ENCODE results near the gene AIFM3. TPM values are rescaled to one million over a fixed set of nuclear protein-coding genes. Genes with fewer than 3 reads are reported as not detected.

AIFM3 gene
- total RNA-seq, 1 experiment from 2014 or later = 2.6 TPM

DNA sequence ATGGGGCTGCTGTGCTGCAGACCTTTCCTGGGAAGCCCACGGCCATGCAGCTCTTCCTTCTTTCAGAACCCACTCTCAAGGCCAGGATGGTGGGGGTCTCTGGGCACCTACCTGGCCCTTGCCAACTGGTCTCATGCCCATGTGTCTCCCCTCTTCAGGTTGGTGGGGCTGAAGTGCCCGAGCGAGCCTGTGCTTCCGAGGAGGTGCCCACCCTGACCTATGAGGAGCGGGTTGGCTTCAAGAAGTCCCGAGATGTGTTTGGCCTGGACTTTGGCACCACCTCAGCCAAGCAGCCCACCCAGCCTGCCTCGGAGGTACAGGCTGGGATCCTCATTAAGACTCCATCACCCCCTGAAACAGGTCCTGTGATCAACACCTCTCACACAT, 25.0 kb downstream of the AIFM3 start:
- Mint-ChIP-seq H3K36me3 (0 out of 2 replicates have a peak, but pooled peaks cover 3% of the 10 kb centered on the region), H3K4me1 (no peaks in the 10 kb centered on the region), H3K27ac (no peak overlapping the region), H3K4me3 (no peak overlapping the region), H3K27me3 (ENCODE audit: low read depth) (no peaks in the 10 kb centered on the region), H3K9me3 (no peaks in the 10 kb centered on the region)
- DNase-seq (ENCODE audit: low spot score) = no peak
- no peak for ATAC-seq
- TF ChIP-seq ZNF138 (CRISPR knock-in tag; conservative IDR thresholded peaks at IDR 0.05) (no peak), OVOL2 (CRISPR knock-in tag; IDR thresholded peaks at IDR 0.05; ENCODE audit: borderline replicate concordance) (no peak), HMGA2 (CRISPR knock-in tag; IDR thresholded peaks at IDR 0.05) (no peak), RORB (CRISPR knock-in tag; IDR thresholded peaks at IDR 0.05) (no peak), GTF2I (CRISPR knock-in tag; conservative IDR thresholded peaks at IDR 0.05) (no peak), JAZF1 (CRISPR knock-in tag; IDR thresholded peaks at IDR 0.05) (no peak), FOXK1 (CRISPR knock-in tag; IDR thresholded peaks at IDR 0.05) (no peak), ZNF396 (CRISPR knock-in tag; IDR thresholded peaks at IDR 0.05; ENCODE audit: borderline replicate concordance) (no peak)
- TF ChIP-seq, protein P1, sequence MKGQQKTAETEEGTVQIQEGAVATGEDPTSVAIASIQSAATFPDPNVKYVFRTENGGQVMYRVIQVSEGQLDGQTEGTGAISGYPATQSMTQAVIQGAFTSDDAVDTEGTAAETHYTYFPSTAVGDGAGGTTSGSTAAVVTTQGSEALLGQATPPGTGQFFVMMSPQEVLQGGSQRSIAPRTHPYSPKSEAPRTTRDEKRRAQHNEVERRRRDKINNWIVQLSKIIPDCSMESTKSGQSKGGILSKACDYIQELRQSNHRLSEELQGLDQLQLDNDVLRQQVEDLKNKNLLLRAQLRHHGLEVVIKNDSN (CRISPR knock-in tag; IDR thresholded peaks at IDR 0.05) = no peak
- TF ChIP-seq, protein P2, sequence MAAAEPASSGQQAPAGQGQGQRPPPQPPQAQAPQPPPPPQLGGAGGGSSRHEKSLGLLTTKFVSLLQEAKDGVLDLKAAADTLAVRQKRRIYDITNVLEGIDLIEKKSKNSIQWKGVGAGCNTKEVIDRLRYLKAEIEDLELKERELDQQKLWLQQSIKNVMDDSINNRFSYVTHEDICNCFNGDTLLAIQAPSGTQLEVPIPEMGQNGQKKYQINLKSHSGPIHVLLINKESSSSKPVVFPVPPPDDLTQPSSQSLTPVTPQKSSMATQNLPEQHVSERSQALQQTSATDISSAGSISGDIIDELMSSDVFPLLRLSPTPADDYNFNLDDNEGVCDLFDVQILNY (CRISPR knock-in tag; IDR thresholded peaks at IDR 0.05) = no peak
- ChIA-PET CTCF (interaction anchor here (0.5 to 1.7 kb wide), 3 partner anchors 29 to 234 kb away, joined by 3 to 5 read pairs (median 3); no protein-coding TSS in a partner anchor), POLR2A (no interaction called here)

DNA sequence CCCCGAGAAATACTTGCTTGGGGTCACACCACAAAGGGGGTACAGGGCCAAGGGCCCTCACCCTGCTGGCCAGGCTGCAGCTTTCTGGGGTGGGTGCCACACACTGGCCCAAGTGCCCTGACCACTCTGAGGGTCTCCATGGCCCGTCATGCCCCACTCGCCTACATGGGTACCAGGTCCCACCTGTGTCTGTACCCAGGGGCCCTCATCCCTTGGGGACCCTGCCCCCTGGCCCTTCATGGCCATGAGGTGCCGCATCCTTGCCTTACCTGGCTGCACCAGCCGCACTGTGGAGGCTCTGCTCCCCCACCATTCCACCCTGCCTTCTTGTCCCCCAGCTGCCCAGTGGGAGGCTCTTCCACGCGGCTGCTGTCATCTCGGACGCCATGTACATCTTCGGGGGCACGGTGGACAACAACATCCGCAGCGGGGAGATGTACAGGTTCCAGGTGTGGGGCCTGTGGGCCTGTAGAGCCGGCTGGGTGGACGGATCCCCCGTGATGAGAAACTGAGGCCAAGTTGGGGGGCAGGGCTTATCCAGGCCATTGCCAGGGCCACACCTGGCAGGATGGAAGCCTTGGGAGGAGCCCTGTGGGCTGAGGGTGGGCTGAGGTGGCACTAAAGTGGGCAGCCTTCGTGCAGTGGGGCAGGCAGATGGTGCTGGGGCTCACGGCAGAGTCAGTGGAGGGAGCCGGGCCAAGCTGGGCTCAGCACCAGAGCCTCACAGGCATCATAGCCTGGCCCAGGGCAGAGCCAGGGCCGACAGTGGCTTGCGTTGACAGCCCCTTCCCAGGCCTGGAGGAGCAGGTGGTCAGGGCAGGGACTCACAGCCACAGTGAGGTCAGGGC, 25.6 kb downstream of the AIFM3 start:
- no peak for ATAC-seq
- ChIA-PET CTCF (interaction anchor here (0.5 to 1.3 kb wide), 2 partner anchors 10 to 46 kb away, joined by 3 read pairs; partner anchors contain the start of gene LZTR1), POLR2A (no interaction called here)
- no peaks in the 10 kb centered on the region for H3K9me3 Mint-ChIP-seq
- no peaks in the 10 kb centered on the region for H3K4me1 Mint-ChIP-seq
- no peak overlapping the region for H3K4me3 Mint-ChIP-seq
- H3K36me3 Mint-ChIP-seq = 0 out of 2 replicates have a peak, but pooled peaks cover 2% of the 10 kb centered on the region
- no peaks in the 10 kb centered on the region for H3K27me3 Mint-ChIP-seq (ENCODE audit: low read depth)
- DNase-seq (ENCODE audit: low spot score) = no peak
- TF ChIP-seq, protein P3, sequence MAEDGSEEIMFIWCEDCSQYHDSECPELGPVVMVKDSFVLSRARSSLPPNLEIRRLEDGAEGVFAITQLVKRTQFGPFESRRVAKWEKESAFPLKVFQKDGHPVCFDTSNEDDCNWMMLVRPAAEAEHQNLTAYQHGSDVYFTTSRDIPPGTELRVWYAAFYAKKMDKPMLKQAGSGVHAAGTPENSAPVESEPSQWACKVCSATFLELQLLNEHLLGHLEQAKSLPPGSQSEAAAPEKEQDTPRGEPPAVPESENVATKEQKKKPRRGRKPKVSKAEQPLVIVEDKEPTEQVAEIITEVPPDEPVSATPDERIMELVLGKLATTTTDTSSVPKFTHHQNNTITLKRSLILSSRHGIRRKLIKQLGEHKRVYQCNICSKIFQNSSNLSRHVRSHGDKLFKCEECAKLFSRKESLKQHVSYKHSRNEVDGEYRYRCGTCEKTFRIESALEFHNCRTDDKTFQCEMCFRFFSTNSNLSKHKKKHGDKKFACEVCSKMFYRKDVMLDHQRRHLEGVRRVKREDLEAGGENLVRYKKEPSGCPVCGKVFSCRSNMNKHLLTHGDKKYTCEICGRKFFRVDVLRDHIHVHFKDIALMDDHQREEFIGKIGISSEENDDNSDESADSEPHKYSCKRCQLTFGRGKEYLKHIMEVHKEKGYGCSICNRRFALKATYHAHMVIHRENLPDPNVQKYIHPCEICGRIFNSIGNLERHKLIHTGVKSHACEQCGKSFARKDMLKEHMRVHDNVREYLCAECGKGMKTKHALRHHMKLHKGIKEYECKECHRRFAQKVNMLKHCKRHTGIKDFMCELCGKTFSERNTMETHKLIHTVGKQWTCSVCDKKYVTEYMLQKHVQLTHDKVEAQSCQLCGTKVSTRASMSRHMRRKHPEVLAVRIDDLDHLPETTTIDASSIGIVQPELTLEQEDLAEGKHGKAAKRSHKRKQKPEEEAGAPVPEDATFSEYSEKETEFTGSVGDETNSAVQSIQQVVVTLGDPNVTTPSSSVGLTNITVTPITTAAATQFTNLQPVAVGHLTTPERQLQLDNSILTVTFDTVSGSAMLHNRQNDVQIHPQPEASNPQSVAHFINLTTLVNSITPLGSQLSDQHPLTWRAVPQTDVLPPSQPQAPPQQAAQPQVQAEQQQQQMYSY (CRISPR knock-in tag; IDR thresholded peaks at IDR 0.05) = no peak
- no peak for TF ChIP-seq ZBTB21 (CRISPR knock-in tag; IDR thresholded peaks at IDR 0.05; ENCODE audit: borderline replicate concordance)
- TF ChIP-seq ZNF232 (CRISPR knock-in tag; IDR thresholded peaks at IDR 0.05) = no peak
- TF ChIP-seq, protein P4, sequence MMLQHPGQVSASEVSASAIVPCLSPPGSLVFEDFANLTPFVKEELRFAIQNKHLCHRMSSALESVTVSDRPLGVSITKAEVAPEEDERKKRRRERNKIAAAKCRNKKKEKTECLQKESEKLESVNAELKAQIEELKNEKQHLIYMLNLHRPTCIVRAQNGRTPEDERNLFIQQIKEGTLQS (CRISPR knock-in tag; conservative IDR thresholded peaks at IDR 0.05) = no peak
- TF ChIP-seq, protein P5, sequence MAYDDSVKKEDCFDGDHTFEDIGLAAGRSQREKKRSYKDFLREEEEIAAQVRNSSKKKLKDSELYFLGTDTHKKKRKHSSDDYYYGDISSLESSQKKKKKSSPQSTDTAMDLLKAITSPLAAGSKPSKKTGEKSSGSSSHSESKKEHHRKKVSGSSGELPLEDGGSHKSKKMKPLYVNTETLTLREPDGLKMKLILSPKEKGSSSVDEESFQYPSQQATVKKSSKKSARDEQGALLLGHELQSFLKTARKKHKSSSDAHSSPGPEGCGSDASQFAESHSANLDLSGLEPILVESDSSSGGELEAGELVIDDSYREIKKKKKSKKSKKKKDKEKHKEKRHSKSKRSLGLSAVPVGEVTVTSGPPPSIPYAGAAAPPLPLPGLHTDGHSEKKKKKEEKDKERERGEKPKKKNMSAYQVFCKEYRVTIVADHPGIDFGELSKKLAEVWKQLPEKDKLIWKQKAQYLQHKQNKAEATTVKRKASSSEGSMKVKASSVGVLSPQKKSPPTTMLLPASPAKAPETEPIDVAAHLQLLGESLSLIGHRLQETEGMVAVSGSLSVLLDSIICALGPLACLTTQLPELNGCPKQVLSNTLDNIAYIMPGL (CRISPR knock-in tag; IDR thresholded peaks at IDR 0.05) = no peak
- TF ChIP-seq HMGA2 (CRISPR knock-in tag; IDR thresholded peaks at IDR 0.05) = no peak
- no peak for TF ChIP-seq ZNF671 (CRISPR knock-in tag; IDR thresholded peaks at IDR 0.05)
- no peak overlapping the region for H3K27ac Mint-ChIP-seq

Measured in WTC11 (cell line).